Loucy (cell line): ENCODE data around the gene CECR2.

ENCODE experiments used
- H2AFZ ChIP-seq: fragments of 200-600 bp; sonication (generic); 2 replicates; pipeline ENCODE4 v1.6.0; 2016; ENCODE audit warnings: antibody characterized with exemption, mild to moderate bottlenecking, low read length, moderate library complexity
- H3F3A ChIP-seq: fragments of 200-600 bp; 2 replicates; pipeline ENCODE4 v1.6.0; 2016; ENCODE audit warnings: antibody characterized with exemption, low read depth, mild to moderate bottlenecking
- H3K27me3 ChIP-seq: fragments of 200-600 bp; sonication (generic); 2 replicates; pipeline ENCODE4 v1.6.1; 2014; ENCODE audit warnings: low read length, mild to moderate bottlenecking; ENCODE audit not compliant: insufficient read depth, poor library complexity, severe bottlenecking
- H3K36me3 ChIP-seq: fragments of 200-600 bp; sonication (generic); 2 replicates; pipeline ENCODE4 v1.6.1; 2016; ENCODE audit warnings: low read length; ENCODE audit not compliant: insufficient read depth
- H3K4me1 ChIP-seq: fragments of 200-600 bp; sonication (generic); 2 replicates; pipeline ENCODE4 v1.5.1; 2014; ENCODE audit warnings: low read length, mild to moderate bottlenecking; ENCODE audit not compliant: insufficient read depth, poor library complexity, severe bottlenecking
- H3K4me2 ChIP-seq: fragments of 200-600 bp; sonication (generic); 2 replicates; pipeline ENCODE4 v1.6.0; 2014; ENCODE audit warnings: antibody characterized with exemption, low read length, low read depth, mild to moderate bottlenecking; ENCODE audit not compliant: poor library complexity, severe bottlenecking
- H3K4me3 ChIP-seq: fragments of 200-600 bp; sonication (generic); 2 replicates; pipeline ENCODE4 v1.5.1; 2014; ENCODE audit warnings: low read length, mild to moderate bottlenecking, mixed read lengths; ENCODE audit not compliant: poor library complexity, severe bottlenecking
- H3K79me2 ChIP-seq: fragments of 200-600 bp; sonication (generic); 2 replicates; pipeline ENCODE4 v1.6.1; 2014; ENCODE audit warnings: low read length; ENCODE audit not compliant: insufficient read depth
- H3K9ac ChIP-seq: fragments of 200-600 bp; sonication (generic); 2 replicates; pipeline ENCODE4 v1.6.0; 2014; ENCODE audit warnings: mild to moderate bottlenecking, low read depth, low read length, moderate library complexity; ENCODE audit not compliant: poor library complexity, severe bottlenecking
- H3K9me2 ChIP-seq: fragments of 200-600 bp; sonication (generic); replicated peaks from 2 replicates; pipeline ENCODE4 v1.6.1; 2016; ENCODE audit warnings: low read depth, low read length, mixed read lengths
- H3K9me3 ChIP-seq: fragments of 200-600 bp; sonication (generic); 2 replicates; pipeline ENCODE4 v1.6.1; 2014; ENCODE audit warnings: mild to moderate bottlenecking, antibody characterized with exemption, low read length, low read depth; ENCODE audit not compliant: insufficient read depth
- H4K20me1 ChIP-seq: fragments of 200-600 bp; sonication (generic); 2 replicates; pipeline ENCODE4 v1.6.0; 2014; ENCODE audit warnings: antibody characterized with exemption, low read length, mild to moderate bottlenecking; ENCODE audit not compliant: insufficient read depth, poor library complexity, severe bottlenecking
- CTCF ChIP-seq: fragments of 200-600 bp; sonication (generic); conservative IDR thresholded peaks from 2 replicates; pipeline ENCODE4 v1.5.1; 2014; ENCODE audit warnings: mild to moderate bottlenecking, antibody characterized with exemption, low read length
- EZH2phosphoT487 ChIP-seq: fragments of 200-600 bp; IDR thresholded peaks from 2 replicates; pipeline ENCODE4 v1.6.1; 2018; ENCODE audit warnings: antibody characterized with exemption, mild to moderate bottlenecking, moderate library complexity, borderline replicate concordance

The CECR2 gene

GRCh38 chr22:17381192-17381913, 12.1 kb downstream of the CECR2 start:
- H3K9me2 ChIP-seq = no peaks in the 10 kb centered on the region
- no peaks in the 10 kb centered on the region for H3K4me1 ChIP-seq
- H3K9me3 ChIP-seq = no peaks in the 10 kb centered on the region; the same call in 1 of the 2 replicates
- no peak overlapping the region for H2AFZ ChIP-seq
- H3K4me2 ChIP-seq = no peak overlapping the region
- H3K79me2 ChIP-seq = no peaks in the 10 kb centered on the region
- TF ChIP-seq CTCF (no peak), EZH2phosphoT487 (no peak)
- no peaks in the 10 kb centered on the region for H3F3A ChIP-seq
- H3K27me3 ChIP-seq = no peaks in the 10 kb centered on the region
- no peak overlapping the region for H3K9ac ChIP-seq
- H4K20me1 ChIP-seq = no peaks in the 10 kb centered on the region
- no peak overlapping the region for H3K4me3 ChIP-seq
- H3K36me3 ChIP-seq = no peaks in the 10 kb centered on the region

- H3K36me3 ChIP-seq = no peaks in the 10 kb centered on the region
- no peaks in the 10 kb centered on the region for H4K20me1 ChIP-seq
- H2AFZ ChIP-seq = no peak overlapping the region
- H3K9me2 ChIP-seq = no peaks in the 10 kb centered on the region
- no peaks in the 10 kb centered on the region; the same call in 1 of the 2 replicates for H3K9me3 ChIP-seq
- TF ChIP-seq CTCF = no peak
- no peak for TF ChIP-seq EZH2phosphoT487
- no peak overlapping the region for H3K9ac ChIP-seq
- no peak overlapping the region for H3K4me2 ChIP-seq
- no peaks in the 10 kb centered on the region for H3K79me2 ChIP-seq
- H3K4me3 ChIP-seq = no peak overlapping the region
- H3F3A ChIP-seq = no peaks in the 10 kb centered on the region
- no peaks in the 10 kb centered on the region for H3K27me3 ChIP-seq
- H3K4me1 ChIP-seq = no peaks in the 10 kb centered on the region
These were observed 15.5 kb downstream of the CECR2 start for GRCh38 chr22:17384612-17385330.

- H3K79me2 ChIP-seq = no peaks in the 10 kb centered on the region
These were observed 18.1 kb downstream of the CECR2 start for GRCh38 chr22:17387356-17387755.

More at GRCh38 chr22:17387356-17387755, 18.1 kb downstream of the CECR2 start:
- Histone ChIP-seq H2AFZ (no peak overlapping the region), H3K9me2 (no peaks in the 10 kb centered on the region), H4K20me1 (no peaks in the 10 kb centered on the region), H3K4me1 (no peaks in the 10 kb centered on the region), H3K9me3 (no peaks in the 10 kb centered on the region; the same call in 1 of the 2 replicates), H3K36me3 (no peaks in the 10 kb centered on the region), H3K4me3 (no peak overlapping the region), H3K9ac (no peak overlapping the region), H3K4me2 (no peak overlapping the region), H3F3A (no peaks in the 10 kb centered on the region), H3K27me3 (no peaks in the 10 kb centered on the region)
- no peak for TF ChIP-seq CTCF
- TF ChIP-seq EZH2phosphoT487 = no peak
